Esophagus squamous epithelium (tissue), 4 donors: ENCODE measurements around the gene SPATS2L.

Experiments
- POLR2A ChIP-seq, 4 donors: fragments of 450-650 bp; IDR thresholded peaks; one replicate each; pipeline ENCODE4 v1.6.1; 2017; ENCODE audit warnings: antibody characterized with exemption in 4 of 4, mild to moderate bottlenecking in 4 of 4, moderate library complexity in 3 of 4
- TF ChIP-seq, protein P1 (sequence below), 6 experiments: fragments of 450-650 bp in 4 of 6; fragments of 200-600 bp in 2 of 6; sonication (generic) in 2 of 6; IDR thresholded peaks; one replicate each; pipeline ENCODE4 v1.5.1; 2016 to 2019; ENCODE audit warnings: antibody characterized with exemption in 6 of 6, mild to moderate bottlenecking in 4 of 6, moderate library complexity in 4 of 6

DNA sequence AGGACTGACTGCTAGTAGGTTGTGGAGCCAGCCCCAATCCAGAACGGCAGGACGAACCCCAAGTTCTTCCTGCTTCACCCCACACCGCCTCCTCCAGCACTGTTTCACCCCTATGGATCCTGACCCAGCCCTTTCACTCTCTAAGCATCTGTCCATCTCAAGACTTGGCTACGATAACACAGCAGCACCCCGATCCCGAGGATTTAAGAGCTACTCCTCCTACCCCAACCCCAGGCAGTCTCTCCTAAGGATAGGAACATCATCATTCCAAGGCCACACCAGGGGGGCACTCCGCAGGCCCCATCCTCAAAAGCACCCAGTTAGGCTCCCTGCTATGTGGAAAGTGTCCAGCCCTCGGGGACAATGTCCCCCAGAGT, 202.7 kb downstream of the SPATS2L start:
- TF ChIP-seq, protein P1, sequence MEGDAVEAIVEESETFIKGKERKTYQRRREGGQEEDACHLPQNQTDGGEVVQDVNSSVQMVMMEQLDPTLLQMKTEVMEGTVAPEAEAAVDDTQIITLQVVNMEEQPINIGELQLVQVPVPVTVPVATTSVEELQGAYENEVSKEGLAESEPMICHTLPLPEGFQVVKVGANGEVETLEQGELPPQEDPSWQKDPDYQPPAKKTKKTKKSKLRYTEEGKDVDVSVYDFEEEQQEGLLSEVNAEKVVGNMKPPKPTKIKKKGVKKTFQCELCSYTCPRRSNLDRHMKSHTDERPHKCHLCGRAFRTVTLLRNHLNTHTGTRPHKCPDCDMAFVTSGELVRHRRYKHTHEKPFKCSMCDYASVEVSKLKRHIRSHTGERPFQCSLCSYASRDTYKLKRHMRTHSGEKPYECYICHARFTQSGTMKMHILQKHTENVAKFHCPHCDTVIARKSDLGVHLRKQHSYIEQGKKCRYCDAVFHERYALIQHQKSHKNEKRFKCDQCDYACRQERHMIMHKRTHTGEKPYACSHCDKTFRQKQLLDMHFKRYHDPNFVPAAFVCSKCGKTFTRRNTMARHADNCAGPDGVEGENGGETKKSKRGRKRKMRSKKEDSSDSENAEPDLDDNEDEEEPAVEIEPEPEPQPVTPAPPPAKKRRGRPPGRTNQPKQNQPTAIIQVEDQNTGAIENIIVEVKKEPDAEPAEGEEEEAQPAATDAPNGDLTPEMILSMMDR (IDR thresholded peaks at IDR 0.05) = no peak
- TF ChIP-seq POLR2A (IDR thresholded peaks at IDR 0.05) = no peak
